GM12874 (cell line): ENCODE measurements around the gene DNAJC17.

ENCODE experiments used
- CTCF ChIP-seq: IDR thresholded peaks from 2 replicates; pipeline ENCODE4 v1.5.1; 2011; ENCODE audit warnings: low read depth, mild to moderate bottlenecking, control low read depth, low read length, moderate library complexity; ENCODE audit not compliant: insufficient read depth

Gene DNAJC17

GRCh38 chr15:40843261-40843884 lies 36.1 kb upstream of the DNAJC17 start:
- no peak for TF ChIP-seq CTCF

GRCh38 chr15:40841741-40842140 lies 34.5 kb upstream of the DNAJC17 start:
- TF ChIP-seq CTCF: no peak

- TF ChIP-seq CTCF: no peak
Measured at GRCh38 chr15:40838756-40839155, 31.5 kb upstream of the DNAJC17 start.

GRCh38 chr15:40836020-40836419 lies 28.7 kb upstream of the DNAJC17 start:
- no peak for TF ChIP-seq CTCF

- no peak for TF ChIP-seq CTCF
Measured at GRCh38 chr15:40832903-40833302, 25.6 kb upstream of the DNAJC17 start.

- TF ChIP-seq CTCF: no peak
Measured at GRCh38 chr15:40831861-40832260, 24.6 kb upstream of the DNAJC17 start.

GRCh38 chr15:40830884-40831283 lies 23.6 kb upstream of the DNAJC17 start:
- no peak for TF ChIP-seq CTCF
